Measurements from ENCODE around the gene FAF1. TPM values are rescaled to one million over a fixed set of nuclear protein-coding genes. Genes with fewer than 3 reads are reported as not detected.

Gene FAF1
- polyA plus RNA-seq, 2 donors = 18.4 to 32.1 TPM

DNA sequence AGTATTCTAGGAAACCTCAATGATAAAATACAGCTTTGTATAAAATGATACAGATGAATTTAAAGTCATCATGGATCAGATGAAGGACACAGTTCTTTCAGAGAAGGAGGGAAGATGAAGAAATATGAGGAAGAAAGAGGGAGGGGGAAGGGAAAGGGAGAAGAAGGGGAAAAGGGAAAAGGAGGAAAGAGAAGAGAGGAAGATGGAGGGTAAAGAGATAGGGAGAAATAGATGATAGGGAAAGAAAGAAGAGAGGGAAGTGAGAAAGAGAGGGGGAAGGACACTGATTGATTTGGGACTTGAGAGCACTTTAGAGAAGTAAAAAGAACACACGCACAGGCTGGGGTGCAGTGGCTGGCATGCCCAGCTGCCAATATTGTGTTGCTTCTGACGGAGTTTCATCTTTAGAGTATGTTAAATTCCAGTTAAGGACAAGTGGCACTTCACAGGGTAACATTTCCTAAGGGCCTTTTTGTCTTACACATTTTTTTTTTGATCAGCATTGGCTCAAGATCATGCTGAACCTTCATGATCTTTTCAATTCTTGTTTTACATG is 300.9 kb downstream of the FAF1 start:
- H3K36me3 ChIP-seq (ENCODE audit: control insufficient read depth in 2 of 2, insufficient read depth in 2 of 2, low read length in 1 of 2) = no peaks in the 10 kb centered on the region
- H3K4me1 ChIP-seq (ENCODE audit: control insufficient read depth in 2 of 2, insufficient read depth in 2 of 2, low read length in 1 of 2) = no peaks in the 10 kb centered on the region
- no peak overlapping the region for H3K4me3 ChIP-seq (ENCODE audit: low read depth in 1 of 2, low read length in 2 of 2)
- H3K9me3 ChIP-seq (ENCODE audit: control insufficient read depth in 2 of 2, insufficient read depth in 1 of 2, low read depth in 1 of 2, low read length in 1 of 2) = no peaks in the 10 kb centered on the region
- WGBS, 2 donors = 72 to 81% methylated on average over 2 of the region's 2 CpGs
- no peaks in the 10 kb centered on the region for H3K27me3 ChIP-seq (ENCODE audit: control insufficient read depth in 1 of 2, insufficient read depth in 2 of 2, low read length in 2 of 2)
- H3K27ac ChIP-seq (ENCODE audit: low read depth in 2 of 2, low read length in 1 of 2) = no peak overlapping the region

- Histone ChIP-seq H3K9me3 (ENCODE audit: control insufficient read depth in 2 of 2, insufficient read depth in 1 of 2, low read depth in 1 of 2, low read length in 1 of 2) (no peaks in the 10 kb centered on the region), H3K4me1 (ENCODE audit: control insufficient read depth in 2 of 2, insufficient read depth in 2 of 2, low read length in 1 of 2) (no peaks in the 10 kb centered on the region), H3K27ac (ENCODE audit: low read depth in 2 of 2, low read length in 1 of 2) (no peak overlapping the region), H3K4me3 (ENCODE audit: low read depth in 1 of 2, low read length in 2 of 2) (no peak overlapping the region), H3K36me3 (ENCODE audit: control insufficient read depth in 2 of 2, insufficient read depth in 2 of 2, low read length in 1 of 2) (no peaks in the 10 kb centered on the region), H3K27me3 (ENCODE audit: control insufficient read depth in 1 of 2, insufficient read depth in 2 of 2, low read length in 2 of 2) (no peaks in the 10 kb centered on the region)
- 54 to 69% methylated on average over 2 of the region's 2 CpGs for WGBS, 2 donors
Measured at GRCh38 chr1:50658459-50659076, 301.5 kb downstream of the FAF1 start.

GRCh38 chr1:50656931-50657330 is 303.1 kb downstream of the FAF1 start:
- H3K36me3 ChIP-seq (ENCODE audit: control insufficient read depth in 2 of 2, insufficient read depth in 2 of 2, low read length in 1 of 2) = no peaks in the 10 kb centered on the region
- no peak overlapping the region for H3K27ac ChIP-seq (ENCODE audit: low read depth in 2 of 2, low read length in 1 of 2)
- H3K9me3 ChIP-seq (ENCODE audit: control insufficient read depth in 2 of 2, insufficient read depth in 1 of 2, low read depth in 1 of 2, low read length in 1 of 2) = no peaks in the 10 kb centered on the region
- 90 to 95% methylated on average over 3 of the region's 3 CpGs for WGBS, 2 donors
- no peaks in the 10 kb centered on the region for H3K4me1 ChIP-seq (ENCODE audit: control insufficient read depth in 2 of 2, insufficient read depth in 2 of 2, low read length in 1 of 2)
- no peak overlapping the region for H3K4me3 ChIP-seq (ENCODE audit: low read depth in 1 of 2, low read length in 2 of 2)
- H3K27me3 ChIP-seq (ENCODE audit: control insufficient read depth in 1 of 2, insufficient read depth in 2 of 2, low read length in 2 of 2) = no peaks in the 10 kb centered on the region

DNA sequence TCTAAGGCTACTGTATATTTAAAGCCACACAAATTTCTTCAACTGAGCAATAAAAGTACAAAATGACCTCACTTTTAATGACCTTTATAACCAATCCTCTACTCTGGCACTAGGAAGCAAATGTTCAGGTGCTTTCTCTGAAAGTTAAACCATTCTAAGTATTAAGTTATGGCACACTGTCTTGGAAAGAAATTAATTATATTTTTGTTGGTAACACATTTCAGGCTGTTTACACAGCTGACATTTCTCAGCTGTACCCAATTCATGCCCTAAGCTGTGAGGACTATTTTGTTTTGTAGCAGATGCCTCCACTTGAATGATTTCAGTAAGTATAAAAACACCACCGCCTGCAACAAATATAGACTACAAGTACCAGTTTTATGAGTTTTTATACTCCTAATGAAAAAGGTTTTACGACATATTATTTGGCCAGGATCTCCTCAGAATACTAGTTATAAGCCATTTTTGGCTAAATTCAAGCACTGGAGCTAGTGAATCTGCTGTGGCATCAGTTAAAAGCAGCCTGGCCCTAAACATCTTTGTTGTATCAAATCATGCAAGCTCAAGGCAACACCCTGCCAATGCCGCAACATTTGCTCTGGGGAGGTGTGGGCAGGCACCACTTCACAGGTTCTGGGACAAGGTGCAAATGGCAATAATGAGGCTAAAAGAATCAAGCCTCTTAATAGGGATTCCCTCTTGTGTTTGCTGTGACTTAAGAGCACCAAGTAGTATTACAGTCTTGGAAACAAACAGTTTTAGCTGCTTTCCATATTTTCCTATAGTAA is 308.4 kb downstream of the FAF1 start:
- Histone ChIP-seq H3K9me3 (ENCODE audit: control insufficient read depth in 2 of 2, insufficient read depth in 1 of 2, low read depth in 1 of 2, low read length in 1 of 2) (no peaks in the 10 kb centered on the region), H3K36me3 (ENCODE audit: control insufficient read depth in 2 of 2, insufficient read depth in 2 of 2, low read length in 1 of 2) (no peaks in the 10 kb centered on the region), H3K4me1 (ENCODE audit: control insufficient read depth in 2 of 2, insufficient read depth in 2 of 2, low read length in 1 of 2) (no peaks in the 10 kb centered on the region), H3K27me3 (ENCODE audit: control insufficient read depth in 1 of 2, insufficient read depth in 2 of 2, low read length in 2 of 2) (no peaks in the 10 kb centered on the region), H3K4me3 (ENCODE audit: low read depth in 1 of 2, low read length in 2 of 2) (no peak overlapping the region), H3K27ac (ENCODE audit: low read depth in 2 of 2, low read length in 1 of 2) (no peak overlapping the region)
- WGBS, 2 donors = 72 to 77% methylated on average over 3 of the region's 3 CpGs

DNA sequence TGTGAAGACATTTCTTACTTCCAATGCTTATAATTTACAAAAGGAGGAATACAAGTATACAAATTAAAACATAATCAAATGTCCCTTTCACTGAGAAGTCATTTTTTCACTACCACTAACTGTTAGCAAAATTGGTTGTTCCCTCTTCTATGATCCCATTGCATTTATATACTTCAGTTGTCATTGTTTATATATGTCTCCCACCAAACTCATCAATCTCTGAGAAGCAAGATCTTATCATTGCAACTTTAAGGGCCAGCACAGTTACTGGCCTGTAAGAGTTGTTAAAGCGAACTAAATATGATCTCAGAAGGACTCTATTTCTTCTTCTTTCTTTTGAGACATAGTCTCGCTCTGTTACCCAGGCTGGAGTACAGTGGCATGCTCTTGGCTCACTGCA is 313.5 kb downstream of the FAF1 start:
- H3K36me3 ChIP-seq (ENCODE audit: control insufficient read depth in 2 of 2, insufficient read depth in 2 of 2, low read length in 1 of 2) = no peaks in the 10 kb centered on the region
- 97 to 100% methylated on average over 2 of the region's 2 CpGs for WGBS, 2 donors

GRCh38 chr1:50645139-50645538 is 314.9 kb downstream of the FAF1 start:
- Histone ChIP-seq H3K27ac (ENCODE audit: low read depth in 2 of 2, low read length in 1 of 2) (no peak overlapping the region), H3K36me3 (ENCODE audit: control insufficient read depth in 2 of 2, insufficient read depth in 2 of 2, low read length in 1 of 2) (no peaks in the 10 kb centered on the region), H3K9me3 (ENCODE audit: control insufficient read depth in 2 of 2, insufficient read depth in 1 of 2, low read depth in 1 of 2, low read length in 1 of 2) (no peaks in the 10 kb centered on the region), H3K4me3 (ENCODE audit: low read depth in 1 of 2, low read length in 2 of 2) (no peak overlapping the region), H3K27me3 (ENCODE audit: control insufficient read depth in 1 of 2, insufficient read depth in 2 of 2, low read length in 2 of 2) (no peaks in the 10 kb centered on the region), H3K4me1 (ENCODE audit: control insufficient read depth in 2 of 2, insufficient read depth in 2 of 2, low read length in 1 of 2) (no peaks in the 10 kb centered on the region)
- WGBS, 2 donors = 93 to 96% methylated on average over 1 of the region's 1 CpG

More for the DNA sequence above, 313.5 kb downstream of the FAF1 start:
- Histone ChIP-seq H3K27ac (ENCODE audit: low read depth in 2 of 2, low read length in 1 of 2) (no peak overlapping the region), H3K27me3 (ENCODE audit: control insufficient read depth in 1 of 2, insufficient read depth in 2 of 2, low read length in 2 of 2) (no peaks in the 10 kb centered on the region), H3K9me3 (ENCODE audit: control insufficient read depth in 2 of 2, insufficient read depth in 1 of 2, low read depth in 1 of 2, low read length in 1 of 2) (no peaks in the 10 kb centered on the region), H3K4me3 (ENCODE audit: low read depth in 1 of 2, low read length in 2 of 2) (no peak overlapping the region), H3K4me1 (ENCODE audit: control insufficient read depth in 2 of 2, insufficient read depth in 2 of 2, low read length in 1 of 2) (no peaks in the 10 kb centered on the region)

DNA sequence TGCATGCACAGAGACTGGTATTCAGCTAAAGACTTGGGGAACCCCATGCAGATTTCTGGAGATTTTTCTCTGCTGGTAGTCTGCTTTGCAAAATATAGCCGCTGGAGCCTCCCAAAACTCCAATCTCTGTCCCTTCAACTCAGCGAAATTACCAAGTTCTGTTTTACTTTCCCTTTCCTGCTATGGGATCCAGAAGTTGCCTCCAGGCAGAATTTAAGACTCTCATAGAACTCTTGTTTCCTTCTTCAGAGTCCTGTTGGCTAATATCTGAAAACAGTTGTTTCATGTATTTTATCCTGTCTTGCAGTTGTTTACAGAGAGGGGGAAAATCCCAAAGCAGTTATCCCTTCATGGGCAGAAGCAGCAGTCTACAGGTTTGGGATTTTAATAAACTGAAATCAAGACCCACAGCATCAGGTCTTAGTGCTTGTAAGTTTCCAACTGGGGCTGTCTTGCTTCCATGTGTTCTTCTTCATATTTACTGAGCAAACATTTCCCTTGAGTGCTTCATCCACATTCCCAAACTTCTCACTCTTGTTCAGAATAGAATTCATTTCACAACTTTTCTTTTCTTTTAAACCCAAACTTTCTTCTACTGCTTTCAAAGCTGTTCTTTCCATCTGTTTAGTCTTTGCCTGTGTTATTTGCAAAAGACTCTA is 315.5 kb downstream of the FAF1 start:
- Histone ChIP-seq H3K9me3 (ENCODE audit: control insufficient read depth in 2 of 2, insufficient read depth in 1 of 2, low read depth in 1 of 2, low read length in 1 of 2) (no peaks in the 10 kb centered on the region), H3K36me3 (ENCODE audit: control insufficient read depth in 2 of 2, insufficient read depth in 2 of 2, low read length in 1 of 2) (no peaks in the 10 kb centered on the region), H3K27me3 (ENCODE audit: control insufficient read depth in 1 of 2, insufficient read depth in 2 of 2, low read length in 2 of 2) (no peaks in the 10 kb centered on the region), H3K4me1 (ENCODE audit: control insufficient read depth in 2 of 2, insufficient read depth in 2 of 2, low read length in 1 of 2) (no peaks in the 10 kb centered on the region), H3K27ac (ENCODE audit: low read depth in 2 of 2, low read length in 1 of 2) (peak overlapping the region in 1 of 2 donors; percentile 49), H3K4me3 (ENCODE audit: low read depth in 1 of 2, low read length in 2 of 2) (no peak overlapping the region)
- WGBS, 2 donors = 35% methylated on average over 2 of the region's 2 CpGs

DNA sequence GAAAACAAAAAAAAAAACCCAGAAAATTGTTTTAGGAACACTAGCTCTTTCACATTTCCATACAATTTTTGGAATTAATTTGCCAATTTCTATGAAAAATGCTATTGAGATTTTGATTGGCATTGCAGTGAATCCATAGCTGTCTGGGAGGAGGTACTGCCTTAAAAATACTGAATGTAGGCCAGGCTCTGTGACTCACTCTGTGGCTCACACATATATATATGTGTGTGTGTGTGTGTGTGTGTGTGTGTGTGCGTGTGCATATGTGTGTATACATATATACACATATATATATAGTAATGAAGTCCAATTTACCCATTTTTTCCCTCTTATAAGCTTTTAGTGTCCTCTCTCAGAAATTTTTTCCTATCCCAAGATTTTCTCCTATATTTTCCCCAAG is 322.6 kb downstream of the FAF1 start:
- Histone ChIP-seq H3K36me3 (ENCODE audit: control insufficient read depth in 2 of 2, insufficient read depth in 2 of 2, low read length in 1 of 2) (no peaks in the 10 kb centered on the region), H3K4me1 (ENCODE audit: control insufficient read depth in 2 of 2, insufficient read depth in 2 of 2, low read length in 1 of 2) (no peaks in the 10 kb centered on the region), H3K27ac (ENCODE audit: low read depth in 2 of 2, low read length in 1 of 2) (no peak overlapping the region), H3K4me3 (ENCODE audit: low read depth in 1 of 2, low read length in 2 of 2) (no peak overlapping the region), H3K27me3 (ENCODE audit: control insufficient read depth in 1 of 2, insufficient read depth in 2 of 2, low read length in 2 of 2) (no peaks in the 10 kb centered on the region), H3K9me3 (ENCODE audit: control insufficient read depth in 2 of 2, insufficient read depth in 1 of 2, low read depth in 1 of 2, low read length in 1 of 2) (no peaks in the 10 kb centered on the region)
- WGBS, 2 donors = 73 to 85% methylated on average over 1 of the region's 1 CpG

DNA sequence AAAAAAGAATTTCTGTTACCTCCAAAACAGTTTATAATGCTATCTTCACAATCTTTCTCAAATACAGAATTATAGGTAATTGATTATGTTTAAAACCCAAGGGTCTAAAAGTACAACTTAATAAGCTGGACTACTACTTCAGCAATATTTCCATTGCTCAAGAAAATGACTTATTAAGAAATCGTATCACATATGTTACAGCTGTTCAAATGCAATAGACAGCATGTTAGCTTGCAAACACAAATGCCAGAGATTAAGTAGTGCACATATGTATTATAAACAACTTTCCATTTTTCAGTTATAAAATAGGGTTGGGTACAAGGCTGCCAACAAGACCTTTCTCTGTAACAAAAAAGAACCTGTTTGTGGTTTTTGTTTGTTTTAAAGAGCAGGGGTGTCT is 325.8 kb downstream of the FAF1 start:
- H3K27me3 ChIP-seq (ENCODE audit: control insufficient read depth in 1 of 2, insufficient read depth in 2 of 2, low read length in 2 of 2) = no peaks in the 10 kb centered on the region
- no peaks in the 10 kb centered on the region for H3K9me3 ChIP-seq (ENCODE audit: control insufficient read depth in 2 of 2, insufficient read depth in 1 of 2, low read depth in 1 of 2, low read length in 1 of 2)
- H3K4me1 ChIP-seq (ENCODE audit: control insufficient read depth in 2 of 2, insufficient read depth in 2 of 2, low read length in 1 of 2) = no peaks in the 10 kb centered on the region
- no peaks in the 10 kb centered on the region for H3K36me3 ChIP-seq (ENCODE audit: control insufficient read depth in 2 of 2, insufficient read depth in 2 of 2, low read length in 1 of 2)
- 61 to 62% methylated on average over 1 of the region's 1 CpG for WGBS, 2 donors
- H3K27ac ChIP-seq (ENCODE audit: low read depth in 2 of 2, low read length in 1 of 2) = no peak overlapping the region
- H3K4me3 ChIP-seq (ENCODE audit: low read depth in 1 of 2, low read length in 2 of 2) = no peak overlapping the region
